Kidney glomerular epithelial cell (primary cell): ENCODE data around the gene ERBB4.

ENCODE experiments used
- DNase-seq: peaks from one replicate; lab custom pipeline; 2025; lab: John Stamatoyannopoulos, UW

ERBB4 gene

DNA sequence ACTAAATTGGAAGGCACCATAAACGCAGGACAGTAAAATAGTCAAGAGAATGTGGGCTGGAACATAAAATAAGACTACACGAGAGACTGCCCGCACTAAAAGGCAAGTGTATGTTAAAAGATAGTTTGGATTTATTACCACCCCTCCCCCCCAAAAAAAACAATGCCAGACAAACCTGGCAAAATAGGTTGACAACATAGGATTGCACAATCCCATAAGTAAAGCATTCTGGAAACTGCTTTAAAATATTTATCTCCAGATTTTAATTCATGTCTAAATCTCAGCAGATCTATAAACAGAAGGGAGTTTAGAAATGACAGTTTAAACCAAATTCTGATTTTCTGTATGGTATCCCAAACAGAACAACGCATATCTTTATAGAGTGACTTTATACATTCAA lies 455.1 kb downstream of the ERBB4 start:
- no peak for DNase-seq

DNA sequence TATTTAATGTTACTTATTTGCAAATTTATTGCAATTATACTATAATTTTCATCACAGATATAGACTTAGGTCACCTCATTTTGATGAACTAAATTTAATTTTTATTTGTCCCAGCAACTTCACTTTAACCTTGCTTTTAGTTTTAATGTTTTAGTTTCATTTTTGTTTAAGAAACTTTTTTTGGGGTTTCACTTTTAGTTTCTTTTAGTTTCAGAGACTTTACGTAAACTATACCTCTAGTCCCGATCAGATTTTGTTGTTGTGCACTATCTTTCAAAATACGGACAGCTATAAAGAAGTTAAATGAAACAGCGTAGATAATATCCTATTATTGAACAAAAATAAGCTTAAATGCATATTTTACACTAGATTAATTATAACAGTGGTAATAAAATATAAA lies 460.5 kb downstream of the ERBB4 start:
- DNase-seq: no peak

DNA sequence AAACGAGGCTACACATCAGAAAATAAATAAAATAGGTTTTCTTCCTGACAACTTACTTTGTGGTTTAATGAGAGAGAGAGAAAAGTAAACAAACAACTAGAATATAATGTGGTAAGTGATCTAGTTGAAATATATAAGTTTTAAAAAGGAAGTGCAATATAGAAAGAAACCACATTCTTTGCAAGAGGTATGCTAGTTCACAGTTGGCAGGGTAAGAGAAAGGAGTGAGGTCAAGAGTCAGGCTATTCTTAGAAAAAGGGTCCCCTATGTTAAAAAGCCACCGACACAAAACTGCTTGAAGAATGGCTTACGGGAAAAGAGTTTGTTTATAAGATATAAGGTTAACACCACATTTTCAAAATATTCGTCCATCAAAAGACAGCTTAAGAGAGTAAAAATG lies 462.1 kb downstream of the ERBB4 start:
- DNase-seq: no peak

- no peak for DNase-seq
These were observed 465.2 kb downstream of the ERBB4 start for GRCh38 chr2:212073360-212073759.

- DNase-seq: no peak
These were observed 472.1 kb downstream of the ERBB4 start for GRCh38 chr2:212066546-212066945.

DNA sequence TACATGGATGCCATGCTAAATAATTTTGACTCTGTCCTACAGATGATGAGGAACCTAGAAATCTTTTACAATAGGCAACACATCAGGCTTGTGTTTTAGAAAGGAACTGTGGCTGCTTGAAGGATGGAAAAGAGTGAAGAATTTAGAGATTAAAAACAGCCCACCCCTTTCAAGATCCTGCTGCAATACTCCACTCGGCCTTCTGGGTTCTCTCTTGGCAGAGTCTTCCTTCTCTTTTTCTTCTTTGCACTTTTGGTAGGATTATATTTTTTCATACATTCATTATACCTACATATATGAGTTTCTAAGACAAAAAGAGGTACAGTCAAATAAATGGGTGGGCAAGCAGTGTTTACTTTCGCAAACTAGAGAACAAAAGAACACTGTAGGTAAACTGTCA lies 474.3 kb downstream of the ERBB4 start:
- no peak for DNase-seq

DNA sequence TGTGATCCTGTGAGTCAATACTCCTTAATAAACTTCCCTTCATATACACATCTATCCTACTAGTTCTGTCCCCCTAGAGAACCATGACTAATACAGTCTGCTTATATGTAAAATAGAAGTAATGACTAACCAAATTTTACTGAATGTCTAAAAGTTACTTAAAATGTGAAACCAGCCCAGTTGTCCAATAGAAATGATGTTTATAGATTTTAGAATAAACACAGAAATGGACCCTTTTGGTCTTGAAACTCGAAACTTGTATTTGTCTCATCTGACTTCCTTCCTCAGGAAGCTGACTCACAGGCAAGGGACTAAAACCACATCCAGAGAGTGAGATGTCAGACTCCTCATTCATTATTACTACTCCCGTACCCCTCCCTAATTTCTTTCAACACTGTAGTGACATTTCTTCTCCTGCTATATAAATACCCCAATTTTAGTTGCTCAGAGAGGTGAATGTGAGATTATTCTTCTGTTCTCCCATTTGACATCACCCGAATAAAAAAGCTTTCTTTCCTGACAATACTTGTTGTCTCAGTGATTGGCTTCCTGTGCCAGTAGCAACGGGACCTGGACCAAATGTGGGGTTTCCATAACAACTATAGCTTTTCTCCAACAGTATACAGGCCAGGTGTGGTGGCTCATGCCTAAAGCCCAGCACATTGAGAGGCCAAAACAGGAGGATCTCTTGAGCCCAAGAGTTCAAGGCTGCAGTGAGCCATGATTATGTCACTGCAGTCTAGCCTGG lies 486.0 kb downstream of the ERBB4 start:
- no peak for DNase-seq

- DNase-seq: no peak
These were observed 487.7 kb downstream of the ERBB4 start for GRCh38 chr2:212050871-212051270.

DNA sequence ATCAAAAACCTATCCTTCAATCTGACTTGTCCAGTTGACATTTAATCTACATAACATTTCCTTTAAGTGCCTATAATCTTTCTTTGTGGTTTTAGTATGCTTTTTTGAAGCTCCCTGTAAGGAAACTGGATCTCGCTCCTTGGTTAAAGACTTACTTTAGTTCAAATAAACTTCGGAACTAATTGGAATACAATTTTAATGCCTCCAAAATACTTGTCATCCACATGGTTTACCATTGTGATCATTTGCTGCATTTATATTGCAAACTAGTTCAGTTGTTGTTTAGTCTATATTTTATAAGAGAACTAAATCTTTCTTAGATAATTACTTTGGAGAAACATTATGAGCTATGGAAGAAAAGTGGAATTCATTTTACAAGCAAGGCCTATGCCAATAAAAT lies 496.0 kb downstream of the ERBB4 start:
- no peak for DNase-seq

DNA sequence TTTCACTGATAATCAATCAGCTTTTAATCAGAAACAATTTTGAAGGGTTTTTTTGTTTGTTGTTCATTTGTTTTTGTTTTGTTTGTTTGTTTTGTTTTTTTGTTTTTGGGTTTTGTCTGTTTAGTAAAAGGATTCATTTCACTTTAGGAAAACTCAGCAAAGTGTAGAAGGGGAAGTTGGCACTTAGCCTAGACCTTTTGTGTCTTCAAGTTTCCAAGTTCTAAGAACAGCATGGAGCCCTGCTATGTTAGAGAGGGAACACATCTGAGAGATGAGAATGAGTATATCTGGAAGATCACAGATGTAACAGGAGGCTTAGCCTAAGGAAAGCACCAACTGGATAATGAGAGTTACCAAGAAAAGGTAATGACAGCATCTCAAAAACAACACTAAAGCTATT lies 501.5 kb downstream of the ERBB4 start:
- DNase-seq: no peak

DNA sequence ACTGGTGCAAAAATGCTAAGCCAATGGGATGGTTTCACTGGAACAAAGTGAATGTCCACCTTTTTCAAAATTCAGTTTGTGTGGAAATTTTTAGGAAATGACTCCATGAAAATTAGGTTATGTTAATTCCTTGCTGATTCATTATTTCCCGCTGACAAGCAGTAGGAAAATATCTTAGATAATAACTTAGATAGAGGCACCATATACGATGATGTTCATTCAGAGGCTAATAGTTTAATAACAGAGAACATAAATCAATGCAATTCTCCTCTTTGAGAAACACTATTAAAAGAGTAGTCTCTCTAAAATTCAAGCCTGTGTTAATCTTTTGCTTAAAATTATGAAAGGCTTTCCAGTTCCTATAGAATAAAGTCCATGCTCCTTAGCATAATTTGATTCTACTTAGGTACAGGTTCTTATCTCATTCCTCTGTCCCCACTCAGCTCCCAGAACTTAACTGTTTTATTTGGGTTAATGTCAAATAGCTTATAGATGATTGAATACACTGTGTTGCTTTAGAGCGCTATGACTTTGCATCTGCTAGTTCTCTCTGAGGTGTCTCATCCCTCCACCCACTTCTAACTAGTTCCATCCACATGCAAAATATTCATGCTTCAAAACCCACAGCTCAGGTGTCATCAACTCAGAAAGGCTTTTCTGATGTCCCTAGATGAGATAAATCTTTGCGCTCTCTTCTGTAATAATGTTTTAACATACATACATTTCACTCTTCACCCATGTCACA lies 503.6 kb downstream of the ERBB4 start:
- DNase-seq: no peak

GRCh38 chr2:212033888-212034287 lies 504.7 kb downstream of the ERBB4 start:
- DNase-seq: no peak

GRCh38 chr2:212032536-212033219 lies 505.9 kb downstream of the ERBB4 start:
- peak; percentile 37 for DNase-seq

- DNase-seq: peak; percentile 82
These were observed 506.6 kb downstream of the ERBB4 start for GRCh38 chr2:212032032-212032431.

GRCh38 chr2:212030709-212031108 lies 507.9 kb downstream of the ERBB4 start:
- no peak for DNase-seq

DNA sequence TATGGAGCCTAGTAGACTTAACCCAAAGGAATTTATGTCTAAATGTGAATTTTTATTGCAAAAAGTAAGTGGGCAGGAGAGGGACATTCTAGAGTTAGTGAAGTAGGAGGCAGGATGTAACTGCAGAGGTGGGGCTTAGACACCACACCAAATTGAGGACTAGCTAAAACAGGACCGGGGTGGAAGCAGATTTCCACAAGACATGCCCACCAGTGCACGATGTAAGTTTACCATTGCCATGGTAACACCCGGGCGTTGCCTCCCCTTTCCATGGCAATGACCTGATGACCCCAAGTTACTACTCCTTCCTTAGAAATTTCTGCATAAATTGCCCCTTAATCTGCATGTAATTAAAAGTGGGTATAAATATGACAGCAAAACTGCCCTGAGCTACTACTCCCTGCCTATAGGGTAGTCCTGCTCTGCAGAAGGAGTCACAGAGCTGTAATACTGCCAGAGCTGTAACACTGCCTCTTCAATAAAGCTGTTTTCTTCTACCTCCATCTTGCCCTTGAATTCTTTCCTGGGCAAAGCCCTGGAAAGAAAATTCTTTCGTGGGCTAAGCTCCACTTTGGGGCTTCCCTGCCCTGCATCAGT lies 509.7 kb downstream of the ERBB4 start:
- DNase-seq: no peak

GRCh38 chr2:212027681-212028628 lies 510.6 kb downstream of the ERBB4 start:
- no peak for DNase-seq

DNA sequence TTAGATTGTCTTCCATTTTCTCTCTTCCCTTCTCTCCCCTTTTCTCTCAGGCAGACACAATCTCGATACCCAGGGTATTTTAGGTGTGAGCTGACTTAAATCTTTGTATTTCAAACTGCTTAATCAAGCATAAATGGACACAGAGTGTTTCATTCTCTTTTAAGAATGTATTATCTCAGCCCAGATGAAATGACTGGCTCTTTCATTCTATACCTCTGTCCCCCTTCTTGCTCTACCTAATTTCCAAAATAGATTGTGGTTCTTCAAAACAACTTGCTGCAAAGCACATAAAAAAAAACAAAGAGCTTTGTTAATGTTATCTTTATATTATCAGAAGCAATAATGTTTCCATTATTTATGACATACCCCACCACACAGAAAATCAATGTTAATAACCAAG lies 514.6 kb downstream of the ERBB4 start:
- no peak for DNase-seq

- no peak for DNase-seq
These were observed 515.6 kb downstream of the ERBB4 start for GRCh38 chr2:212022966-212023365.

GRCh38 chr2:212021947-212022346 lies 516.7 kb downstream of the ERBB4 start:
- DNase-seq: no peak

DNA sequence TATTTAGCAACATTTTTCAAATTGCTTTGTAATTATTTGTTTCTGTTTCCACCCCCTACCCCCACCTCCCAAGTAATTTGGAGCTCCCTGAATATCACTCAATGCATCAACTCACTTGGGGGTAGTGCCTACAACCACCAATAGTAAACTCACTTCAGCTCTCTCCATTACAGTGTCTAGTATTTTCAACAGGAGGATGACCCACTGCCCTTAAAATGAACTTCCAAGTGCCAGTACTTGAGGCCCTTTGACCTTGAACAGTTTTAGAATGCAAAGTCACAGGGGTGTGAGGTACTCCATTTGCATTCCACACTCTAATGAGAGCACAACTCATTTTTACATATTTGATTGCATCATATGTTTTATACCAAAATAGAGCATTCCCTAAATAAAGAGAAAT lies 523.0 kb downstream of the ERBB4 start:
- DNase-seq: no peak

DNA sequence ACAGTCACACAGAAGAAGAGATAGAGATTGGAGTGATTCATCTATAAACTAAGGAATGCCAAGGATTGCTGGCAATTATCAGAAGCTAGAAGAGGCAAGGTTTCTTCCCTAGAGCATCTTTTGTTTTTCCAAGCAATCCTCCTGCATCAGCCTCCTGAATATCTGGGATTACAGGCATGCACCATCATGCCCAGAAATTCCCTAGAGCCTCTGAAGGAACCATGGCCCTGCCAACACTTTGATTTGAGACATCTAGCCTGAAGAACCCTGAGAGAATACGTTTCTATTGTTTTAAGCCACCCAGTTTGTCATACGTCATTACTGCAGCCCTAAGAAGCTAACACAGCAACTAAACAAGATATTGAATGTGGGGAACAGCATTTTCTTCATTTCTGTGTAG lies 525.0 kb downstream of the ERBB4 start:
- DNase-seq: no peak
